SW480 (cell line): ENCODE measurements around the gene GNB1L.
"Not testable (repeated sequence)": the region's sequence is repeated elsewhere in the genome, so short reads cannot be mapped to it uniquely, and the experiment has no call there.

Experiments used
- DNase-seq: peaks from one replicate; pipeline ENCODE4 v3.0.0-alpha.2; 2016; ENCODE audit warnings: low spot score

GNB1L gene

DNA sequence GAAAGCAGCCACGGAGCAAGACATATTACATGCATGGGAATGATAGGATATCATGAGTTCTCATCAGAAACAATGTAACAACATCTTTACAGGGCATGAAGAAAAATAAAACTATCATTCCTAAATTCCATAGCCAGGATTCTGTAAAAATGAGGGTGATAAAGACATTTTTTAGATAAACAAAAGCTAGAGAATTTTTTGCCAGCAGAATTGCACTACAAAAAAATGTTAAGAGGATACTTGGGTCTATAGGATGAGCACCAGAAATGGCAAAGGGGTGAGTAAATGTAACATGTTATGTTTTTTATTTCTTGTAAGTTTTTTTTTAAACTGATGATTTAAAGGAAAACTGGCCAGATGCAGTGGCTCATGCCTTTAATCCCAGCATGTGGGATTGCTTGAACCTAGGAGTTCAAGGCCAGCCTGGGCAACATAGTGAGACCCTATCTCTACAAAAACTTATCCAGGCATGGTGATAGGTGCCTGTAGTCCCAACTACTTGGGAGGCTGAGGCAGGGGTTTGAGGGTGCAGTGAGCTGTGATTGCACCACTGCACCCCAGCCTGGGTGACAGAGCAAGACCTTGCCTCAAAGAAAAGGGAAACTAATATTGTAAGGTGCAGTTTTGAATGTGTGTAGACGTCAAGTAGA lies 60.9 kb downstream of the GNB1L start:
- no peak for DNase-seq

DNA sequence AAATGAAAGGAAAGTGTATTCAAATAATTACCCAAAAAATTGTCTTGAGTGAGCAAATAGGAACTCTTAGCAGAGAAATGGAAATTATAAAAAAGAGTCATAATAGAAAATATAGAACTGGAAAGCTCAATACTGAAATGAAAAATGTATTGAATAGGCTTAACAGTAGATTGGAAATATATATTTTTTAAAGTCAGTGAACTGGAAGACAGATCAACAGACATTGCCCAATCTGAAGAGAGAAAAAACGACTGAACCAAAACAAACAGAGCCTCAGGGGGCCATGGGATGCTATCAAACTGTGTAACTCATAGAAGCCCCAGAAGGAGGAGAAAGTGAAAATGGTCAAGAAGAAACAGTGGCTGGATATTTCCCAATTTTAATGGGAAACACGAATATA lies 61.5 kb downstream of the GNB1L start:
- DNase-seq = no peak

DNA sequence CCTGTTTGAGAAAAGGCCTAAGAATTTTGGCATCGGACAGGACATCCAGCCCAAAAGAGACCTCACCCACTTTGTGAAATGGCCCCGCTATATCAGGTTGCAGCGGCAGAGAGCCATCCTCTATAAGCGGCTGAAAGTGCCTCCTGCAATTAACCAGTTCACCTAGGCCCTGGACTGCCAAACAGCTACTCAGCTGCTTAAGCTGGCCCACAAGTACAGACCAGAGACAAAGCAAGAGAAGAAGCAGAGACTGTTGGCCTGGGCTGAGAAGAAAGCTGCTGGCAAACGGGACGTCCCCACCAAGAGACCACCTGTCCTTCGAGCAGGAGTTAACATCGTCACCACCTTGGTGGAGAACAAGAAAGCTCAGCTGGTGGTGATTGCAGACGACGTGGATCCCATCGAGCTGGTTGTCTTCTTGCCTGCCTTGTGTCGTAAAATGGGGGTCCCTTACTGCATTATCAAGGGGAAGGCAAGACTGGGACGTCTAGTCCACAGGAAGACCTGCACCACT lies 62.2 kb downstream of the GNB1L start:
- not testable (repeated sequence) for DNase-seq

DNA sequence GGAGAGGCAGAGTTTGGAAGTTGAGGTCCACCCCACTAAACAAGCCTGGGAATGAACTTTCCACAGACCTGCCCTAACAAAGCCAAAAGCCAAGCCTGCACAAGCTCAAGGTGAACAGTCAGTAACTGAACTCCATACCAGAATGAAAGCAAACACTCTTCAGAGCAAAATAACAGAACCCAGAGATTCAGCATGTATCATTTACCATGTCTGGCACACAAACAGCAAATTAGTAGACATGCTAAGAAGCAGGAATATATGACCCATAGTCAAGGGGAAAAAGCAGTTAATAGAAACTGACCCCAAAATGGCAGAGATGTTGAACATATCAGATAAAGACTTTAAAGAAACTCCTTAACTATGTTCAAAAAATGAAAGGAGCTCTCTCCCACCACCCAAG lies 62.8 kb downstream of the GNB1L start:
- no peak for DNase-seq

DNA sequence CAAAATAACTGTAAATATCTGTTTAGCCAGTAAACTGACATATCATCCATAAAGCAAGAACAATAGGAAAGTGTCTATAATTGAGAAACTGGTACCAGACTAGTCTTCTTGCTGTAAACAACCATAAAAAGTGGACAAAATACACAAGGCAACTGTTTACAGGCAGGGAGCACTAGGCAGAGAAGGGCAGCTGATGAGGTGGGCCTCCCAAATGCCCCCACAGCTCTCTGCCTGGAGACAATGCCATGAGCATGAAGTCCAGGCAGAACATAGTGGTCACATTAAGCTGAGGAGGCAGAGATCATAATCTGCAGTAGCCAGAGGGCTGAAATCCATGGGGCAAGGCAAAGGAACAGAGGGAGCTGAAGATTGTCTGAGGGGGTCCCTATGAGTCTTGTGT lies 63.4 kb downstream of the GNB1L start:
- DNase-seq = no peak

DNA sequence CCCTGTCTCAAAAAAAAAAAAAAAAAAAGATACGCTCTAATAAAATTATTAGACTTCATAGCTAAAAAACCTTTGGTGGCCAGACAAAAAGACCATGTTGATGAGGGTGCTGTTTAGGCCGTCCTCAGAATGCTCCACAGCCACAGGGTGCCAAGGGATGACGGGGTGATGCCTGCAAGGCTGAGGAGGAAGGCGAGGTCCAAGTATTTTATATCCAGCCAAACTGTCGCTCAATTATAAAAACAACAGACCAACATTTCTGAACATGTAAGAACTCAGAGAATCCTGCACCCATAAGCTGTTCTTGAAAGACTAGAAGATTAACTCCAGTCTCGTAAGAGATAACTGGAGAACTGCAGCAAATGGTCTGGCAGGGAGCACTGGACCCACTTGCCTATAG lies 64.8 kb downstream of the GNB1L start:
- no peak for DNase-seq

DNA sequence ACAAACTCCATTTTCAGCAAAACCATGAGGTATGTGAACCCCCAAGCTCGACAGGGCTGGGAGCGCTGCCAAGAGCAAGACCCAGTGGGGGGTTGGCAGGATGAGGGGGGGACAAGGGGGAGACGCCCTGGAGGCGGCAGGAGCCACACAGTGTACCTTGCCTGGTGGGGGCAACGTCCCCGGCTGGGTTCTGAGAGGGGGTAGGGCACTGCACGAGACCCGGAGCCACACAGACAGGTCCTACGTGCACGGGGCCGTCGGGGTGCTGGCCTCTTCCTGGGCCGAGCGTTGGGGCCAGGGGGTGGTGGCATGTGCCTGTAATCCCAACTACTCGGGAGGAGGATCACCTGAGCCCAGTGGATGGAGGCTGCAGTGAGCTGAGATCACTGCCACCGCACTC lies 65.3 kb downstream of the GNB1L start:
- DNase-seq = no peak

DNA sequence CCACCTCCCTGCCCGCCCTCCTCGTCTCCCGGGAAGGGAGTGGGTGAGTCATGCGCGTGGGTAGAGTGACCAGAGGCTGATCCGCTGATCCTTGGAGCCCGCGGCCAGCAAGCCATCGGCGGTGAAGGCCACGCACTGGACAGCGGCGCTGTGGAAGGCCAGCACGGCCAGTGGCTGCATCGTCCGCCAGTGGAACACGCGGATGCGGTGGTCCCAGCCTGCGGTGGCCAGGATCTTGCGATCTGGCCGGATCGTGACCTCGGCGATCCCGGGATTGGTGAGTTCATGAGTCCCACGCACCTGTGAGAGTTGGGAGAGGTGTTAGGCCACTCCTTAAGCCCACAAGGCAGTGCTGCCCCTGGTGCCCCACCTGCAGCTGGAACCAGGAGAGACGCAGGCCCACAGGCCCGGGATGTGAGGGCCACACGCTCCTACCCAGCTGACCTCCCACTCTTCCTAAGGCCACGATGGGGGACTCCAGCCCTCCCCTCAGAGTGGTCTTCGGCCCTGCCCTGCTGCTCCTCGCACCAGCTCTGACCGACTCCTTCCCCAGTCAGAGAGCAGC lies 65.9 kb downstream of the GNB1L start:
- no peak for DNase-seq

DNA sequence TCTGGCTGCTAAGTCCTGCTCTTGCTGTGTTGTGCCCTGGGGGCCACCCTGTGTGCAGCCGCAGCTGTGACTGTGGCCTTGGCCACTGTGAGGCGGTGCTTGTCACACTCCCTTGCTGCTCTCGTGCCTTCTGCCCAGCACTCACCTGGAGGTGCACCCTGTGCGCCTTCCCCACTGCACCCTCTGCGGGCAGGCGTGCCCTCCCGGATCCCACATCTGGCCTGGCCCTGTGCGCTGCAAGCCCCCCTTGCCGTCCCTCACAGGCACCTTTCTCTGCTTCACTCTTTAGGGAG lies 66.9 kb downstream of the GNB1L start:
- DNase-seq = no peak

DNA sequence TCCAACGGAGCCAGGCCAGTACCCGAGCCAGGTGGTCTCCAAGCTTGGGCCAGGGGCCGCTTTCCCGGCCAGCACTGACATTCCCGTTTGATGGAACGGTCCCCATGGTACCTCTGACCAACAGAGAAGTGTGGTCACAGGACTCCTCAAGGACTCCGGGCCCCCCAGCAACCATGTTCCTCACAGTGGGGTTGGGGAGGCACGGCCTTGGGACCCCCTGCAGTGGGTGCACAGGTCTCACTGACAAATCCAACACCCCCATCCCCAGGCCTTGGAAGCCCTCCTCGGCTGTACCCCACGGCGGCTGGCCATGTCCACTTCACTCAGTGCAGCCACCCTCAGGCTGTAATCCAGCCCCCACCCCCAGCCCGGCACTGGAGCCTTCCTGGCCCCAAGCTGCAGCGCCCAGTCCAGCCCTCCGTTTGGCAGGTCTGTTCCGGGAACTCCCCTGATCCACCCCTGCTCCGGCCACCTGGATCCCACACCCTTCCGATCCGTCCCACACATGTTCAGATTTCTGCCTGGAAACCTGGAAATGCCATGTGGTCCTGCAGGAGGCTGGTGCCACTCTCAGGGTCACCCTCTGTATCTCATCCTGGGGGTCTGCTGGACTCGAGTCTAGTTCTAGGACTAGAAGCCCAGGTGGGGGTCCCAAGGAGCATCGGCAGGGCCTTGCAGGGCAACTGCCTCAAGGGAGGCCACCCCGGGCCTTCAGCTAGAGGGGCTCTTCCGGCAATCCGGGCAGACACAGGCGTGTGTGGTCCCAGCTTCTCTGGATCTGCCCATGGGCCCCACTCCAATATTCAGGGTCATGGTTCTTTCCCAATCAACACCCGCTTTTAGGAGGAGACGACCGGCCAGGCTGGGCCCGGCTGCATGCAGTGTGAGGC lies 67.5 kb downstream of the GNB1L start:
- no peak for DNase-seq

DNA sequence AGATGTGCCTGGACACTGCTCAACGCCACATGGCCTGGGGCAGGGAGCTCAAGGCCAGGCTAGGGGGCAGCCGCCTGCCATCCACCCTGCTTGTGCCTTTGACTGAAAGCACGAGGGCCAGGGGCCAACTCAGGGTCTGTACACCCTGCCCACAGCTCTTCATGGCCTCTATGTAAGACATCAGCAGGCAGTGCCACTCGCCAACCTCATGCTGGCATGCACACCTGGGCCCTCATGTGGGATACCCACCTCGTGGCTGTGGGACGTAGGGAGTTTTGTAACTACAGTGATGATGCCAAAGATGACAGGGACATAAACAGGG lies 68.4 kb downstream of the GNB1L start:
- DNase-seq = no peak

DNA sequence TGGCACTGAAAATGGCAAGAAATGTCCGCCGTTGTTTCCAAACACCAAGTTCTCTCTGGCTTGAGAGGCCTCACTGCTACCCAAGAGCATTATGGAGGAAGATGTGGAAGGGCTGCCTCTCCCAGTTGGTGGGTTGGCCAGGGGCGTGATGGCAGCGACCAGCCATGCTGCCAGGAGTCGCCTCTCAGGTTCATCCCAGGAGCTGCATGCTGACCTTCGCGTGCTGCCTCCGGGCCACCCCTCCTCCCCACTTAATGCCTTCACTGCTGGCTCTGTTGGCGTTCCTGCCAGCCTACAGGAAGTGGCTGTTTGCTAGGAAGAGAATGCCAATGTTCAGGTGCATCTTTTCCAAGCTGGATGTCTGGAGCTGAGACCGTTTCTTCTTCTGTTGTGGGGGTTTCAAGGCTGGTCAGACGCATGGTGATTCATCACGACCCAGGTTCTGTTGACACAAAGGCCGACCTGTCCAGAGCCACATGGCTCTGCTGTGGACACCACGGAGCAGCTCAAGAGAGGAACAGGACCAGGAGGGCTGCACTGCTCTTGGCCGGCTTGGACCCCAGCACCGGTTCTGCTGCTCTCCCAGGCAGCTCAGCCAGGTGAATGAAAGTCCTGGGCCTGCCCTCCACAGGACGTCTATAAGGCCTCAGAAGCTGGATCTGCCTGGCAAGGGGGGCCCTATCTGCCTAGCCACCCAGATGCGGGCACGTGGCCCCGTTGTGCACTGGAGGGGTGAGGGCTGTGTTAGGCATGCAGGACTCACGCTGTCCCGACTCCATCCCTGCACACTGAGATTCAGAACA lies 69.0 kb downstream of the GNB1L start:
- DNase-seq = no peak

DNA sequence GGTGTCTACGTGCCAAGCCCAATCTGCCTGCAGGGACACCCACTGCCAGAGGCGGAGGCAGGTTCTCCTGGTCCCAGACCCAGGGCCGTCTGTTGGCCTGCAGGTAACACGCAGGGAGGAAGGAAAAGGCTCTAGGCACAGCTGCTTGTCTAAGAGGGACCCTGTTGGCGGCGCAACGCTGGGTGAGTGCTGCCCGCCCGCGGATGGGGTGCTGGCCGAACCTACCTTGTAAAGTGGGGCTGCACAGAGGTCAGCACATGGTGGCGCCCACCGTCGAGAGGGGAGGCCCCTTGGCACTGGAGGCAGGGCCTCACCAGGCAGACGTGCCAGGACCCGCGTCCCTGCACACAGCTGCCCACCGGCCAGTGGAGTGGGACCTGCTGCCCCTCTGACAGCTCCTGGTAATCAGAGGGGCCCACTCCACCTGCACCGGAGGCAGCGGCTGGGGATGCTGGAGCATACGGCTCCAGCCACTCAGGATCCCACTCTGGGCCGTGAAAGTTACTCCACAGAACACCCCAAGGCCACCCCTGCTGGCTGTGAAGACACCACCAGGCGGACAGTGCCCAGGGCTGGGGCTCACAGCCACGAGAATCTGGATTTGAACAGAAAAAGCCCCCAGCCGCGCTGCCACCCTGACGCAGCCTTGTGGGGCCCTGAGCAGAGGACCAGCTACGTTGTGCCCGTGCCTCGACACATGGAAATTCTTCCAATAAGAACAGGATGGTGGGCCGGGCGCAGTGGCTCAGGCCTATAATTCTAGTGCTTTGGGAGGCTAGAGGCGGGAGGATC lies 70.1 kb downstream of the GNB1L start:
- no peak for DNase-seq

DNA sequence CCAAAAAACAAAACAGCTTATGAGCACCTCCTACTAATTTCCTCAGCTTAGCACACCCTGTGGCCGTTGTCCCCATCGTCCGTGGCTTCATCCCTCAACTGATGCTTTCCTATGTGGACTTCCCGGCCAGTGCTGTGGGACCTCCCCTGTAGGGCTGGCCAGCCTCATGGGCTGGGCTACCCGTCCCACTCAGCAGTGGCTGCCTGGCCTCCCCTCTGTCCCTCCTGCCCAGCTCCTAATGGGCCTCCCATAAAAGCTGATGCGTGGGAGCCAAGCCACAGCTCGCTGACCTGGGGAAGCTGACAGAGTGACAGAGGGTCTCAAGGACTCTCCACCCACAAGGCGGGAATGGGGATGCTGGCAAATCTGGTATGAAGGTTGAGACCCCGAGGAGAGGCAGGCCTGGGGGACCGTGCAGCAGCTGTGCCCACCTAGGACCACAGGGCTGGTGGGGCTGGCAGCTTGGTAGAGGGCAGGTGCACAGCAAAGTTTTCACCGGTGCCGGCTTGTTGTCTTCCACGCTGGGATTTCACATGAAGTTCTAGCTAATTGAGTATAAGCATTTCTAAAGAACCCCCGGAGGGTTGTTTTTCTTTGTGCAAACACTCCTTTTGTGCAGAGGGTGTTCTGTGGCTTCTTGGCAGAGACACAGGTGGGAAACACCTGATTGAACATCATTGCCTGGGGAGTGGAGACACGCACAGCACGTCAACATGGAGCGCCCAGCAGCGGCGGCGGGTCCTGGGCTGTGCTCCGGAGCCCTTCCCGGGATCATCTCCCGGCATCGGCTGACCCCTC lies 70.9 kb downstream of the GNB1L start:
- no peak for DNase-seq

DNA sequence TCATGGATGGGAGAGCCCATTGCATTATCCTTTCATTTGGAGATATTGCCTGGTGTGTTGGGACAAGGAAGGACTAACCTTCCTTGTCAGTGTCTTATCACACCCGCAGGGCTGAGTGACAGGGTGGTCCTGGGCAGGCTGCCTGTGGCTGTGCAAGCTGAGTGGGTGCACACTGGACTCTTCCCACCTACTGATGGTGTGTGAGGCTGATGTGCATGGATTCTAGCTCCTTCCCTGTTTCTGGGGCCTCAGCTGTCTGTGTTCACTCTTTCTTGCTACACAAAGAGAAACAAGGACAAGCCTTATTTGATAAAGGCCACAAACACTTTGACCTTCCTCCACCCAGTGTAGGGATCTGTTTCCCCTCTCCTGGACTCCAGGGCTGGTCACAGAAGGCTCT lies 72.1 kb downstream of the GNB1L start:
- no peak for DNase-seq

DNA sequence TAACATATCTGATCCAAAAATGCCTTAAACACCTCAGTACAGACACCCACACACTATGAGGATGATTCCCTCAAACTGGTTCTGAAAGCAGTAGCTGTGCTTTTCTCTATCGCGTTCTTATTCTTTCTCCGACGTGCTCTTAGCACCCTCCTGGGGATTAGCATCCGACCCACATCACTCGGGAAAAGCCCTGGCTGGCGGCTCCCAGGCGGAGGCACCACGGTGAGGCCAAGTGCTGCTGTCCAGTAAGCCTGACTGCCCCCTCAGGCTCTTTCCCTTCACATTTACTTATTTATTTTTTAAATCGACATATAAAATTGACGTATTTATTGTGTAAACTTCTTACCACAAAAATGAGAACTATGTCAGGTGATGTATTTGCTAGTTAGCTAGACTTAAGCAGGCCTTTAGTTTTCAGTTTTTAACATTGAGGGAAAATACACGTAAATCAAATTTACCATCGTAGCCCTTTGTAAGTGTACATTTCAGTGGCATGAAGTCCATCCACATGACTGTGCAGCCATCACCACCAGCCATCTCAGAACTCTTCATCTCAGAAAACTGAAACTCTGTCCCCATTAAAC lies 74.9 kb downstream of the GNB1L start:
- DNase-seq = no peak

DNA sequence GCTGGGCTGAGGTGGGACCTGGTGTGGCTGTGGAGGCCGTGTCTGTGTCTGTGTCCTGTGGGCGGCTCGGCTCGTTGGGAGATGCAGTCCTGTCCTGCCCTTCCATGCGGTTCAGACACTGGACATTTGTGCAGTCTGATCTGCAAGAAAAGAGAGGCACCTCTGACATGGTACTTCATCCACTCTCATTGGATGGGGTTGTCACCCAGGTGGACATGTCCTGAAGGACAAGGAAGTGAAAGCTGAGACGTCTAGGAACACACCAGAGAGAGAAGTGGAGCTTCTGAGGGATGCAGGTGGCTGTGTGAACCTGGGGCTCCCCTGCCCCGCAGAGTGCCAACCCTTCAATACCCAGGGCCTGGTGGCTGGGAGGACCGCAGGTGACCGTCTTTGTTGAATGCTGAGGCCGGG lies 75.7 kb downstream of the GNB1L start:
- DNase-seq = no peak

DNA sequence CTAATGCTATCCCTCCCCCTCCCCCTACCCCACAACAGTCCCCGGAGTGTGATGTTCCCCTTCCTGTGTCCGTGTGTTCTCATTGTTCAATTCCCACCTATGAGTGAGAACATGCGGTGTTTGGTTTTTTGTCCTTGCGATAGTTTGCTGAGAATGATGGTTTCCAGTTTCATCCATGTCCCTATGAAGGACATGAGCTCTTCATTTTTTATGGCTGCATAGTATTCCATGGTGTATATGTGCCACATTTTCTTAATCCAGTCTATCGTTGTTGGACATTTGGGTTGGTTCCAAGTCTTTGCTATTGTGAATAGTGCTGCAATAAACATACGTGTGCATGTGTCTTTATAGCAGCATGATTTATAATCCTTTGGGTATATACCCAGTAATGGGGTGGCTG lies 77.5 kb downstream of the GNB1L start:
- not testable (repeated sequence) for DNase-seq

DNA sequence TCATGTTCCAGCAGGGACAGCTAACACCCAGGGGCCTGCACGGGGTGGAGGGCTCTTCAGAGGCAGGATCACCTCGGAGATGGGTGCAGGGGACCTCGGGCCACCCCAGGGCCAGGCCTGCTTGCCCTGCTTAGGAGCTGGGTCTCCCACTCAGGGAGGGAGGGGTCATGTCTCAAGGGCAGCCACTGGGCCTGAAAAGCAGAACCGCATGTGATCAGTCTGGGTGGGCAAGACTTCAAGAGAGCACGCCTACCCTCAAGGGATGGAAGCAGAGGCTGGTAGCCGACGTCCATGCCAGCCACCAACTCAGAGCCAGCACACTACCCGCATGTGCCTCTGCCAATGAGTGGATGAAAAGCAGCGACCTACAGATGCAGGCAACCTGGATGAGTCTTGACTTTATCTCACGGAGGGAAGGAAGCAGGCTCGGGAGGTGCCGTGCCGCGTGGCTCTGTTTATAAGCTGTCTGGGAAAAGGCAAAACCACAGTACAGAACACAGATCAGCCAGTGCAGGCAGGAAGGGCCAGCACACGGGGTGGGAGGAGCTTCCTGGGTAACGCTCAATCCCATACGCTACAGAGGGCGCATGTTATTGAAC lies 78.1 kb downstream of the GNB1L start:
- DNase-seq = no peak
